ENCODE measurements around the gene GPR87. TPM values are rescaled to one million over a fixed set of nuclear protein-coding genes. Genes with fewer than 3 reads are reported as not detected.

The GPR87 gene
- total and polyA plus RNA-seq, 2 donors: 4.0 to 20.8 TPM

GRCh38 chr3:151281671-151282324 lies 34.8 kb downstream of the GPR87 start:
- peaks cover 3 to 27% of the 10 kb centered on the region in 2 donors for H3K4me1 ChIP-seq (ENCODE audit: control insufficient read depth in 2 of 2, insufficient read depth in 2 of 2, low read length in 2 of 2)
- WGBS: 97% methylated on average over 9 of the region's 9 CpGs
- no peak overlapping the region for H3K27ac ChIP-seq (ENCODE audit: low read depth in 1 of 2, low read length in 1 of 2)
- H3K36me3 ChIP-seq (ENCODE audit: control insufficient read depth in 2 of 2, insufficient read depth in 2 of 2, low read length in 1 of 2): no peaks in the 10 kb centered on the region
- no peaks in the 10 kb centered on the region for H3K27me3 ChIP-seq (ENCODE audit: control insufficient read depth in 2 of 2, insufficient read depth in 1 of 2, low read length in 1 of 2)
- no peaks in the 10 kb centered on the region for H3K9me3 ChIP-seq (ENCODE audit: control insufficient read depth in 2 of 2, insufficient read depth in 1 of 2, low read length in 1 of 2)
- no peak for DNase-seq (ENCODE audit: low read depth in 6 of 9, low spot score in 9 of 9)
- no peak overlapping the region for H3K4me3 ChIP-seq (ENCODE audit: low read length in 2 of 2)

GRCh38 chr3:151278230-151278629 lies 38.4 kb downstream of the GPR87 start, which contains the start of gene P2RY14:
Gene P2RY14 (minus strand): TSS chr3:151278542. CDS start chr3:151214316, 64,226 bp downstream.
- H3K27me3 ChIP-seq (ENCODE audit: control insufficient read depth in 2 of 2, insufficient read depth in 1 of 2, low read length in 1 of 2): no peaks in the 10 kb centered on the region
- 13% methylated on average over 4 of the region's 4 CpGs for WGBS
- no peak within 1 kb of the TSS for H3K4me3 ChIP-seq (ENCODE audit: low read length in 2 of 2)
- H3K4me1 ChIP-seq (ENCODE audit: control insufficient read depth in 2 of 2, insufficient read depth in 2 of 2, low read length in 2 of 2): peaks cover 3 to 37% of the 10 kb centered on the region in 2 donors
- no peaks in the 10 kb centered on the region for H3K9me3 ChIP-seq (ENCODE audit: control insufficient read depth in 2 of 2, insufficient read depth in 1 of 2, low read length in 1 of 2)
- H3K36me3 ChIP-seq (ENCODE audit: control insufficient read depth in 2 of 2, insufficient read depth in 2 of 2, low read length in 1 of 2): no peaks in the 10 kb centered on the region
- DNase-seq (ENCODE audit: low read depth in 6 of 9, low spot score in 9 of 9): peak in 3 of 9 donors; percentile 21 to 60 (median 36)
- H3K27ac ChIP-seq (ENCODE audit: low read depth in 1 of 2, low read length in 1 of 2): peak within 1 kb of the TSS; percentile 8 to 39

GRCh38 chr3:151276687-151277042 lies 40.0 kb downstream of the GPR87 start:
- peak in 1 of 9 donors; percentile 54 for DNase-seq (ENCODE audit: low read depth in 6 of 9, low spot score in 9 of 9)
- H3K4me3 ChIP-seq (ENCODE audit: low read length in 2 of 2): no peak overlapping the region
- H3K4me1 ChIP-seq (ENCODE audit: control insufficient read depth in 2 of 2, insufficient read depth in 2 of 2, low read length in 2 of 2): peaks cover 3 to 37% of the 10 kb centered on the region in 2 donors
- no peaks in the 10 kb centered on the region for H3K27me3 ChIP-seq (ENCODE audit: control insufficient read depth in 2 of 2, insufficient read depth in 1 of 2, low read length in 1 of 2)
- no peaks in the 10 kb centered on the region for H3K9me3 ChIP-seq (ENCODE audit: control insufficient read depth in 2 of 2, insufficient read depth in 1 of 2, low read length in 1 of 2)
- 67% methylated on average over 6 of the region's 6 CpGs for WGBS
- H3K27ac ChIP-seq (ENCODE audit: low read depth in 1 of 2, low read length in 1 of 2): no peak overlapping the region
- no peaks in the 10 kb centered on the region for H3K36me3 ChIP-seq (ENCODE audit: control insufficient read depth in 2 of 2, insufficient read depth in 2 of 2, low read length in 1 of 2)

GRCh38 chr3:151276038-151276686 lies 40.5 kb downstream of the GPR87 start:
- H3K27me3 ChIP-seq (ENCODE audit: control insufficient read depth in 2 of 2, insufficient read depth in 1 of 2, low read length in 1 of 2): no peaks in the 10 kb centered on the region
- 83% methylated on average over 2 of the region's 2 CpGs for WGBS
- H3K27ac ChIP-seq (ENCODE audit: low read depth in 1 of 2, low read length in 1 of 2): no peak overlapping the region
- DNase-seq (ENCODE audit: low read depth in 6 of 9, low spot score in 9 of 9): no peak
- no peaks in the 10 kb centered on the region for H3K36me3 ChIP-seq (ENCODE audit: control insufficient read depth in 2 of 2, insufficient read depth in 2 of 2, low read length in 1 of 2)
- no peaks in the 10 kb centered on the region for H3K9me3 ChIP-seq (ENCODE audit: control insufficient read depth in 2 of 2, insufficient read depth in 1 of 2, low read length in 1 of 2)
- H3K4me1 ChIP-seq (ENCODE audit: control insufficient read depth in 2 of 2, insufficient read depth in 2 of 2, low read length in 2 of 2): peaks cover 3 to 37% of the 10 kb centered on the region in 2 donors
- H3K4me3 ChIP-seq (ENCODE audit: low read length in 2 of 2): no peak overlapping the region

- Histone ChIP-seq H3K36me3 (ENCODE audit: control insufficient read depth in 2 of 2, insufficient read depth in 2 of 2, low read length in 1 of 2) (no peaks in the 10 kb centered on the region), H3K27me3 (ENCODE audit: control insufficient read depth in 2 of 2, insufficient read depth in 1 of 2, low read length in 1 of 2) (no peaks in the 10 kb centered on the region), H3K9me3 (ENCODE audit: control insufficient read depth in 2 of 2, insufficient read depth in 1 of 2, low read length in 1 of 2) (no peaks in the 10 kb centered on the region), H3K4me1 (ENCODE audit: control insufficient read depth in 2 of 2, insufficient read depth in 2 of 2, low read length in 2 of 2) (peaks cover 3 to 34% of the 10 kb centered on the region in 2 donors), H3K27ac (ENCODE audit: low read depth in 1 of 2, low read length in 1 of 2) (no peak overlapping the region), H3K4me3 (ENCODE audit: low read length in 2 of 2) (no peak overlapping the region)
- WGBS: 17% methylated on average over 5 of the region's 5 CpGs
- DNase-seq (ENCODE audit: low read depth in 6 of 9, low spot score in 9 of 9): no peak
Measured at GRCh38 chr3:151275091-151275490, 41.5 kb downstream of the GPR87 start.

GRCh38 chr3:151269631-151270030 lies 47.0 kb downstream of the GPR87 start:
- peaks cover 0 to 17% of the 10 kb centered on the region in 2 donors for H3K4me1 ChIP-seq (ENCODE audit: control insufficient read depth in 2 of 2, insufficient read depth in 2 of 2, low read length in 2 of 2)
- no peak for DNase-seq (ENCODE audit: low read depth in 6 of 9, low spot score in 9 of 9)
- no peaks in the 10 kb centered on the region for H3K36me3 ChIP-seq (ENCODE audit: control insufficient read depth in 2 of 2, insufficient read depth in 2 of 2, low read length in 1 of 2)
- H3K27me3 ChIP-seq (ENCODE audit: control insufficient read depth in 2 of 2, insufficient read depth in 1 of 2, low read length in 1 of 2): no peaks in the 10 kb centered on the region
- no peak overlapping the region for H3K4me3 ChIP-seq (ENCODE audit: low read length in 2 of 2)
- no peaks in the 10 kb centered on the region for H3K9me3 ChIP-seq (ENCODE audit: control insufficient read depth in 2 of 2, insufficient read depth in 1 of 2, low read length in 1 of 2)
- no peak overlapping the region for H3K27ac ChIP-seq (ENCODE audit: low read depth in 1 of 2, low read length in 1 of 2)
- 97% methylated on average over 5 of the region's 5 CpGs for WGBS

GRCh38 chr3:151268267-151269235 lies 48.1 kb downstream of the GPR87 start:
- no peak overlapping the region for H3K4me3 ChIP-seq (ENCODE audit: low read length in 2 of 2)
- no peaks in the 10 kb centered on the region for H3K9me3 ChIP-seq (ENCODE audit: control insufficient read depth in 2 of 2, insufficient read depth in 1 of 2, low read length in 1 of 2)
- peak overlapping the region; percentile 8 to 64 for H3K27ac ChIP-seq (ENCODE audit: low read depth in 1 of 2, low read length in 1 of 2)
- no peaks in the 10 kb centered on the region for H3K27me3 ChIP-seq (ENCODE audit: control insufficient read depth in 2 of 2, insufficient read depth in 1 of 2, low read length in 1 of 2)
- DNase-seq (ENCODE audit: low read depth in 6 of 9, low spot score in 9 of 9): peak in 3 of 9 donors; percentile 23 to 70 (median 27)
- 34% methylated on average over 11 of the region's 11 CpGs for WGBS
- peaks cover 0 to 12% of the 10 kb centered on the region in 2 donors for H3K4me1 ChIP-seq (ENCODE audit: control insufficient read depth in 2 of 2, insufficient read depth in 2 of 2, low read length in 2 of 2)
- H3K36me3 ChIP-seq (ENCODE audit: control insufficient read depth in 2 of 2, insufficient read depth in 2 of 2, low read length in 1 of 2): no peaks in the 10 kb centered on the region

- no peak overlapping the region for H3K4me3 ChIP-seq (ENCODE audit: low read length in 2 of 2)
Measured at GRCh38 chr3:151267066-151267465, 49.6 kb downstream of the GPR87 start.

More at GRCh38 chr3:151267066-151267465, 49.6 kb downstream of the GPR87 start:
- no peak for DNase-seq (ENCODE audit: low read depth in 6 of 9, low spot score in 9 of 9)
- H3K27ac ChIP-seq (ENCODE audit: low read depth in 1 of 2, low read length in 1 of 2): no peak overlapping the region
- H3K36me3 ChIP-seq (ENCODE audit: control insufficient read depth in 2 of 2, insufficient read depth in 2 of 2, low read length in 1 of 2): no peaks in the 10 kb centered on the region
- H3K4me1 ChIP-seq (ENCODE audit: control insufficient read depth in 2 of 2, insufficient read depth in 2 of 2, low read length in 2 of 2): peaks cover 0 to 12% of the 10 kb centered on the region in 2 donors
- 99% methylated on average over 1 of the region's 1 CpG for WGBS
- H3K27me3 ChIP-seq (ENCODE audit: control insufficient read depth in 2 of 2, insufficient read depth in 1 of 2, low read length in 1 of 2): no peaks in the 10 kb centered on the region
- no peaks in the 10 kb centered on the region for H3K9me3 ChIP-seq (ENCODE audit: control insufficient read depth in 2 of 2, insufficient read depth in 1 of 2, low read length in 1 of 2)

Data from thymus (tissue), 11 donors.